Fibroblast of the aortic adventitia (primary cell): ENCODE measurements around the gene CAMK4. TPM values are rescaled to one million over a fixed set of nuclear protein-coding genes. Genes with fewer than 3 reads are reported as not detected.

Source experiments
- DNase-seq: peaks from one replicate; pipeline ENCODE4 v3.0.0-alpha.2; 2010; ENCODE audit warnings: low read depth
- H3K4me3 ChIP-seq: 2 replicates; pipeline ENCODE4 v1.5.1; 2011; ENCODE audit warnings: low read depth, mild to moderate bottlenecking, control low read depth, low read length, moderate library complexity
- CTCF ChIP-seq: IDR thresholded peaks from 2 replicates; pipeline ENCODE4 v1.5.1; 2011; ENCODE audit warnings: mild to moderate bottlenecking, low read length, control low read depth, inconsistent platforms; ENCODE audit not compliant: insufficient read depth
- total RNA-seq: library from RNA; depleted of rRNA; stranded (reverse); fragments of >200 nt; gene quantifications from 2 replicates; pipeline ENCODE4 v1.2.3, GENCODE V29; 2012; ENCODE audit warnings: low replicate concordance

The CAMK4 gene
- 2.9 and 5.4 TPM in 2 replicates for total RNA-seq

GRCh38 chr5:111223787-111224560, at the start of gene CAMK4:
CAMK4 (plus strand) TSS chr5:111224384; CDS start chr5:111224484, 100 bp downstream.
- no peak for TF ChIP-seq CTCF
- DNase-seq, result peak; percentile 59
- peak within 1 kb of the TSS; percentile 70 for H3K4me3 ChIP-seq

GRCh38 chr5:111183064-111183463, 41.1 kb upstream of the CAMK4 start:
- DNase-seq, result no peak
- no peak for TF ChIP-seq CTCF
- no peak overlapping the region for H3K4me3 ChIP-seq

GRCh38 chr5:111187079-111187478, 37.1 kb upstream of the CAMK4 start:
- no peak for DNase-seq
- H3K4me3 ChIP-seq, result no peak overlapping the region
- no peak for TF ChIP-seq CTCF

- no peak for TF ChIP-seq CTCF
- DNase-seq, result no peak
- no peak overlapping the region for H3K4me3 ChIP-seq
Measured at GRCh38 chr5:111194053-111194452, 30.1 kb upstream of the CAMK4 start.

- no peak for TF ChIP-seq CTCF
- no peak overlapping the region for H3K4me3 ChIP-seq
- no peak for DNase-seq
Measured at GRCh38 chr5:111194925-111195324, 29.3 kb upstream of the CAMK4 start.

- no peak for TF ChIP-seq CTCF
- DNase-seq, result peak; percentile 4
- no peak overlapping the region for H3K4me3 ChIP-seq
Measured at GRCh38 chr5:111197523-111197922, 26.7 kb upstream of the CAMK4 start.
